Measurements from ENCODE around the gene WDR5.
A peak's percentile ranks its signal among the peaks of the same experiment; 100 is the strongest.

The WDR5 gene

DNA sequence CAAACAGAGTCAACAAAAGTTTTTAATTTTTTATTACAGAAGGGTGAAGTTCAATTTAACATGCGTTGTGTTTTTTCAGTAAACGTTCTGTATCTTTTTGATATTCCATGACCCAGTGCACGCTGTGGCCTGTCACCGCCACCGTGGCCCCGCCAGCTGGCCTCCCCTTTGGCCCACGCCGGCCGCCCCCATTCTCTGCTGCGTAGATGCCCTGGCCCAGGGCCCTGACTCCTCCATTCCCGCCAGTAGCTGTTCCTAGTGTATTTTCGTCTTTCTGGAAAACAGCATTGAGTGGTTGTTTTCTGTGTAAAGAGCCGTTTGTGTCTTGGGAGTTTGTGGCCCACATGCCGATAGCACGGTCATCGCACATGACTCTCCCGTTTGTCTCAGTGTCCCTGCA lies 22.4 kb downstream of the WDR5 start:
- peak in 6 of 56 donors; percentile 9 to 46 (median 35) for DNase-seq

DNA sequence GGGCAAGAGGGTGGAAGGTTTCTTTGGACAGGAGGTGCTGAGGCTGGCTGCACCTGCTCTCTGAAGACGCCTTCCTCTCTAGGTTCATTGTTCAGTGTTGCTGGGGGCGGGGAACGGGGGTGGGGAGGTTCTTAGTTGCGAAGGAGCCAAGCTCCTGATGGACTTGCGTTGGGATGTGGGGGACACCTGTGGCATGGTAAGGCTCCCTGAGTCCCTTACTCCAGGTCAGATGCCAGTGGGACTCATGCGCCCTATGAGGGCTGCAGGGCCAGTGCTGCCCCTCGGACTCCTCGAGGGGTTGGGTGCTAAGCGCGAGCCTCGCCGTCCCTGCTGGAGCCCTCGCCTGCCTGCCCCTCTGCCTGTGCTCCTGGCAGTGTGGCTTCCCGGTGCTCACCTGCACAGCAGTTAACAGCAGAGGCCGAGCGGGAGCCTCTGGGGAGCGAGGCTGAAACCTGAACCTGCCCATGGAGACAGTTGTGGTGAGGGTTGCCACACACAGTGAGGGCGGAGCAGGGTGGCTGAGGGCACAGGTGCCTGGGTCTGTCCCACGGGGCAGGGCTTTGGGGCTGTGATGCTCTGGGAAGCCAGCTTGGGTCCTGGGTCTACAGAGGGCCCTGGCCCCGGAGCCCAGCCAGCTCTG lies 23.0 kb downstream of the WDR5 start:
- no peak for DNase-seq

- no peak for DNase-seq
Observed at GRCh38 chr9:134159566-134160245, 23.8 kb downstream of the WDR5 start.

GRCh38 chr9:134161647-134162046 lies 25.8 kb downstream of the WDR5 start:
- no peak for DNase-seq

GRCh38 chr9:134162212-134162775 lies 26.4 kb downstream of the WDR5 start:
- DNase-seq = no peak

DNA sequence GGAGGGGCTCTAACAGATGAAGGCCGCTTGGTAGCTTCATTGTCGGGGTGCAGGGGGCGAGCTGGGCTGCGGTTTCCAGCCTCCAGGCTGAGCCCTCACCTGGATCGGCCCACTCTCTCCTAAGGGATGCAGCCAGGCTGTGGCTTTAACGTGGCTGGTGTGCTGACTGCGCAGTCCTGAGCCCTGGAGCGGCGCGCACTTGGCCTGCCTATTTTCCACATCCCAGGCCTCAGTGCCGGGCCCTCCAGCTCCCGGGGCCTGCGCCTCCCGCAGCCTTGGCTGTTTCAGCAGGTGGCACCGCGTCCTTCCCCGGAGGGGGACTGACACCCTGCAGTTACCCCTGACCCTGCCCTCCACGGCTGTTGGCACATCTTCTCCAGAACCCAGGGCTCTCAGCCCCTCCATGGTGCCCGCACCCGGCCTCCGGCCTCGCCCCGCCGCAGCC lies 27.1 kb downstream of the WDR5 start:
- no peak for DNase-seq

GRCh38 chr9:134163371-134164196 lies 27.7 kb downstream of the WDR5 start:
- peak in 34 of 56 donors; percentile 10 to 63 (median 44) for DNase-seq

DNA sequence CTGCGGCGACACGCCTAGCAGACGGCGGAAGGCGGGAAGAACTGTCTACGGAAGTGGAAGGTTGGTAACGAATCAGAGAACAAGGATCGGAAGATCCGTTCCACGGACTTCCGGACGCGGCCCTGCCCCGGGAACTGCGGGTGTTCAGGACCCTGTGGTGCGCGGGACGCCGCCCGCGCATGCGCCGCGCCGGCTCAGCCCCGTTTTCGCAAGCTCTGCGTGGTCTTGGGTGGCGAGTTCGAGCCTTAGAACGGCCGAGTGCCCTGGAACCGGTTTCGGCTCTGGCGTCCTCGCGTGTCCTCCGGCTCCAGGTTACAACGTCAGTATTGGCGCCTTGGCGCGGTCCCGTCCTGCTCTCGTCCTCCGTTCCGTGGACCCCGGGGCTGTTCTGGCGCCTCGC lies 29.0 kb downstream of the WDR5 start:
- no peak for DNase-seq

DNA sequence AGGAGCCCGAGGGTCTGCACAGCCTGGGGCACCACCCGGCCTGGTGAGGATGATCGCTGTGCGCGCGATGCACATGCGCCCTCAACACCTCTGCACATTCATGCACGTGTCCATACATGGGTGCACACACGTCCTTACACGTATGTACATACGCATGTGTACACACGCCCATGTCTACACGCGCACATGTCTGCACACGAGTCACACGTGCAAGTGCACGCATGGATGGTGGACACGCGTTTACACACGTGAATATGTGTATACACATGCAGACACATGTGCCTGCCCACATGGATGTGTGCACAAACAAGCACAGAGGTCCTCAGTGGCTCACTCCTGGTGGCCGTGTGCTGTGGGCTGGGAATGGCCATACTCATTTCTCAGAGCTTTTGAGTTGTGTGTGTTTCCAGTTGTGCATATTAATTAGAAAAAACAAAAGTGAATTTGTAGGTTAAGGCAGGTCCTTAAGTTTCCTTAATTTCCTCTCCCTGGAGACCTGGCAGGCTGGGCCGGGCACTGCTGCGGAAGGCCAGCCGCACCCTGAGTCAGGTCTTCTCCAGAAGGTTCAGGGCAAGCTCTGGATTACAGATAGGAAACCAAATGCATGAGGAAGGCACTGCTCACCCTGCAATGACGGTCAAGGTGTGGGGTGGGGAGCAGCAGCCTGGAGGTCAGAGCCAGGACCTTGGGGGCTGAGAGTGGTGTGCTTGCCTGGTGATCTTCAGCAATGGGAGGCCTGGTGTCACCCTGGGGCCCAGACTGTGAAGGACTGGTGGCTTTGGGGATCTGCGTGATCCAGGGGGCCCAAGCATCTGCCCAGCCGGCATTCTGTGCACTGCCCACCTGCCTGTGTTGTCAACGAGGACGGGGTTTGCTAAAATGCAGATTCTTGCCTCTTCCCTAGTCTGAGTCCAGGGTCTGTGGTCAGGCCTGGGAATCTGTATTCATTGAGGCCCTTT lies 29.8 kb downstream of the WDR5 start:
- DNase-seq = no peak

- DNase-seq = no peak
Observed at GRCh38 chr9:134166374-134166773, 30.5 kb downstream of the WDR5 start.

DNA sequence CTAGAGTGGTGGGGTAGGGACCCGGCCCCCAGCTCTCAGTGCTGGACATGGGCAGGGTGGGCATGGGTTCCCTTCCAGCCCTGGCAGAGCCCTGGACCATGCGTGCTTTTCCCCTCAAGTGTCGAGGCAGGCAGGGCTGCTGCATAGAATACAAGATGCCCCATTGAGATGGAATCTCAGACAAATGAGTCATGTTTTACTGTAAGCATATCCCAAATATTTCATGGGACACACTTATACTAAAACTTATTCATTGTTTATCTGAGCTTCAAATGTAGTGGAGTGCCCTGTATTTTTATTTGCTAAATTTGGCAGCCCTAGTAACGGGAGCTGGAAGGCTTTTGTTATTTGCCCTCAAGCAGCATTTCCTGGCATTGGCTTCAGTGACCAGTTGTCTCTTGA lies 31.6 kb downstream of the WDR5 start:
- no peak for DNase-seq

- DNase-seq = no peak
Observed at GRCh38 chr9:134168757-134169550, 33.1 kb downstream of the WDR5 start.

DNA sequence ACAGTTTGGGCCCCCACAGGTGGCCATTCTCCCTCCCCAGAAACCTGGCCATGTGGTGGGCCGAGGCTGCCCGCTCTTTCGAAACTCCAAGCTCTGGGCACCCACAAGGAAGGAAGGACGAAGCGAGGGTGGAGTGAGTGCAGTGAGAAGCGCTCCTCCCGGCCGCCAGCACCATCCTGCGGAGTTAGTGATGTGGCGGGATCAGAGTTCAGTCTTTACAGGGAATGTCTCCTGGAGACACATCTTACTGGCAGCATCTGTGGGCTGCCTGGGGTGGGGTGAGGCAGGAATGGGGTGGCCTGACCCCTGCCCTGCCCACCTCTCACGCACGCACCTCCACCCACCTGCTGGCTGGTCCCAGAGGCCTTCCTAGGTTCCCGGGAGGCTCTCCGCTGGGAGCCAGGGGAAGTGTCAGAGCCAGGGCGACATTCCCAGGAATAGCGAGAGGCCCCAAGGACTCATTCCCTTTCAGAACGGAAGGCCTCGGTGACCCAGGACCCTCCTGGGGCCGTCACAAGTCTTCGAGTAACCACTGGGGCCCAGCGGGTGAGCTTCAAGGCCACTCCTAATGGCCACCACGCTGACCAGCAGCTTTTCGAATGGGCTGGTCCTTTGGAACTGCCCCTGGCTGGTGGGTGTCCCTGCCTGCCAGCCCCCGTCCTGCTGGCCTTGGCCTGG lies 34.0 kb downstream of the WDR5 start:
- DNase-seq = no peak

DNA sequence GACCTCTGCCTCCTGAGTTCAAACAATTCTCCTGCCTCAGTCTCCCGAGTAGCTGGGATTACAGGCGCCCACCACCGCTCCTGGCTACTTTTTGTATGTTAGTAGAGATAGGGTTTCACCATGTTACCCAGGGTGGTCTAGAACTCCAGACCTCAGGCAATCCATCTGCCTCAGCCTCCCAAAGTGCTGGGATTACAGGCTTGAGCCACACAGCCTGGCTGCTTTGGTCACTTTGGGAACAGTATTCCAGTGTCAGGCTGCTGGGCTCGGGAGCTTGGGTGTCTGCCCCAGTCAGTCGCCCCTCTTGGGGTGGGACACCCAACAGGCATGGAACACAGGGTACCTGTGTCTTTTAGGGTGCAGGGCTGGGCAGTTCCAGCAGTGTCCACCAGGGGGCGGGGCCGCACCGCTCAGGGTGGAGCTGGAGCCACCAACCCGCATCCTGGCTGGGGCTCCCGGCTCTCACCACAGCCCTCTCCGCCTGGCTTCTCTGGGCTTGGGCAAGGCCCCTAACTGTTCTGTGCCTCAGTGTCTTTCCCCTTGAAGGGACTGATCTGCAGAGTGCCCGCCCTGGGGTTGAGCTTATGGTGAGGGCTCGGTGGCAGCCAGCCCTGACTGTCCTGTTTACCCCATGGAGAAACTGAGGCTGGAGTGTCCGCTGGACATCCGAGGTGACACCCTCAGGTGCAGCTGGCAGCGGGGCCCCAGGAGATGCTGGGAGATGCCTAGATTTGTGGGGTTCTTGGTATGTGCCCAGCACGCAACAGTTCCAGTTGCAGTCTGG lies 34.8 kb downstream of the WDR5 start:
- DNase-seq = no peak

DNA sequence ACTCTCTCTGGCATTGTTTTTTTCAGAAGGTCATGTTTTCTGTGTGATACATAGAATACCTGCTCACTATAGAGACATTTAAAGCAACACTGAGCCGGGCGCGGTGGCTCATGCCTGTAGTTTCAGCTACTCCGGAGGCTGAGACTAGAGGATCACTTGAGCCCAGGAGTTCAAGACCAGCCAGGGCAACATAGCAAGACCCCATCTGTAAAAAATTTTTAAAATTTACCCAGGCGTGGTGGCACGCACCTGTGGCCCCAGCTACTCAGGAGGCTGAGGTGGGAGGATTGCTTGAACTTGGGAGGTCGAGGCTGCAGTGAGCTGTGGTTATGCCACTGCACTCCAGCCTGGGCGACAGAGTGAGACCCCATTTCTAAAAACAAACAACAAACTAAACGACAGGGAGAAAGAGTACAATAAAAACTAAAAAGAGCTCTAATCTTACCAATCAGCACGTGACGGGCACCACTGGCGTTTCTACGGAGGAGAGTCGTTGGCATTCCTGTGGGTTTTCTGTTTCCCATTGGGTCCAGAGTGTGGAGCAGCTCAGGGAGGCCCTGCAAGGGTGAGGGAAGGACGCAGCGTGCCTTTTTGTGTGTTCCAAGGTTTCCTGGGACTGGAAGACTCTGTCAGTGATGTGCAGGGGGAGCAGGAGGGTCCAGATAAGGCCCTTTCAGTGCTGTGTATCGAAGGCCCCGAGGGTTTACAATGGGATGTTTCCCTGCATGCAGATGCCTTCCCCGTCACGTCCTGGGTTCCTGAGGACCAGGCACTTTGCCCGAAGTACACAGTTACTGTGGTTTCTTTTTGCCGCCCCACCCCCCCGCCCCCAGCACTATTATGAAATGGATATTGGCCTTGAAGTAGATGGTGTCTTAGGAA lies 35.7 kb downstream of the WDR5 start:
- no peak for DNase-seq

DNA sequence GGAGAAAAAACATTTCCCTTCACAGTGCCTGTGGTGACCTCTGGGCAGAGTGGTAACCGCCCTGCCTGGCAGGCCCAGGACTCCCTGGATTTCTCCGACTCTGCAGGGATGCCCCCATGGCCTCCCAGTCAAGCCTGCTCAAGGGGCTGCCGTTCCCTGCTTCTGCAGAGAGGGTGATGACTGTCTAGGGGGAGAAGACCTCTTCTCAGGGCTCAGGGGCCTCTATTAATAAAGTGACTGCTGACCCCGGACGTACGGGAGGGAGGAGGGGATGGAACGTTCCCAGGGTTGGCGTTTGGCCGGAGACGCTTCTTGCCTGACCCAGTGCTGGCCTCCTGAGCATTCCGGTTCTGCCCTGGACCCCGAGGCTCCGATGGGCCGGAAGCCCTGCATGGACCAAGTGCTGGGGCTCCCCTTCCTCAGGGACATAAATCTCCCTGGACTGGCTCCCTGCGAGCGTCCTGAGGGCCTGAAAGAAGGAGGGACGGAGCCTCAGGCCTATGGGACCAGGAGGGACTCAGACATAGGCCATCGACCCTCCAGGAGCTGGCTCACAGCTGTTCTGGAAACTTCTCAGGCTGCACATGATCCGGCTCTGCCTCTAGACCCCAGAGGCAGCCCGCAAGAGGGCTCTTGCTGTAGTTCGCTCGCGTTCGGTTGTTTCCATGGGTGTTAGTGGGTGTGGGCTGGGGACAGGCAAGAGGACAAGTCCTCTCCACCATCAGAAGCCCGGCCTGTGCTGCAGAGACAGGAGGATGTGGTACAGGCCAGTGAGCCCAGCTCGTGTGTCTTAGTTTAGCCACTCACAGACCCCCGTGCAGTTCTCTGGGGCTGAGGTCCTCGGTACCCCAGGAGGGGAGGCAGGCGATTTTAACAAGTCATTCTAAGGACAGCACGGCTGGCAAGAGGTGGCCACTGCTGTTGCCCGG lies 36.6 kb downstream of the WDR5 start:
- no peak for DNase-seq

Data from amygdala (tissue), 56 donors.